GF-D8 (cell line): ENCODE results near the gene FKBP14.

Experiments used
- DNase-seq: peaks from one replicate; lab custom pipeline; 2025; lab: John Stamatoyannopoulos, UW

Gene FKBP14

GRCh38 chr7:30032310-30033125, 6.0 kb upstream of the FKBP14 start:
- no peak for DNase-seq

GRCh38 chr7:30029696-30030095, 3.2 kb upstream of the FKBP14 start:
- peak; percentile 25 for DNase-seq

GRCh38 chr7:30028749-30029635, 2.5 kb upstream of the FKBP14 start:
- DNase-seq = peak; percentile 39

GRCh38 chr7:30028216-30028748, 1.8 kb upstream of the FKBP14 start, which contains the start of gene PLEKHA8:
Gene PLEKHA8, plus strand, starts transcription at chr7:30028412. Its CDS starts 351 bp downstream, at chr7:30028763.
- peak; percentile 76 for DNase-seq

GRCh38 chr7:30027740-30028215, 1.3 kb upstream of the FKBP14 start:
- no peak for DNase-seq

- DNase-seq = peak; percentile 65
Measured at GRCh38 chr7:30027065-30027456, 559 bp upstream of the FKBP14 start.

GRCh38 chr7:30023524-30023923, 3.0 kb downstream of the FKBP14 start:
- no peak for DNase-seq

- no peak for DNase-seq
Measured at GRCh38 chr7:30022991-30023390, 3.5 kb downstream of the FKBP14 start.

GRCh38 chr7:30020535-30020934, 6.0 kb downstream of the FKBP14 start:
- DNase-seq = no peak

- no peak for DNase-seq
Measured at GRCh38 chr7:30019960-30020359, 6.5 kb downstream of the FKBP14 start.

- DNase-seq = no peak
Measured at GRCh38 chr7:30019387-30019786, 7.1 kb downstream of the FKBP14 start.

GRCh38 chr7:30018451-30018850, 8.1 kb downstream of the FKBP14 start:
- DNase-seq = no peak

GRCh38 chr7:30012757-30013156, 13.7 kb downstream of the FKBP14 start:
- DNase-seq = no peak

- DNase-seq = no peak
Measured at GRCh38 chr7:30010021-30010420, 16.5 kb downstream of the FKBP14 start.

GRCh38 chr7:30005464-30005863, 21.0 kb downstream of the FKBP14 start:
- DNase-seq = no peak

GRCh38 chr7:30003098-30003497, 23.4 kb downstream of the FKBP14 start:
- DNase-seq = no peak

- DNase-seq = no peak
Measured at GRCh38 chr7:30001998-30002397, 24.5 kb downstream of the FKBP14 start.

- no peak for DNase-seq
Measured at GRCh38 chr7:29998489-29998888, 28.0 kb downstream of the FKBP14 start.

GRCh38 chr7:29996321-29996720, 30.2 kb downstream of the FKBP14 start:
- DNase-seq = no peak

- DNase-seq = no peak
Measured at GRCh38 chr7:29995652-29996051, 30.9 kb downstream of the FKBP14 start.

- DNase-seq = no peak
Measured at GRCh38 chr7:29993140-29993539, 33.4 kb downstream of the FKBP14 start.

- no peak for DNase-seq
Measured at GRCh38 chr7:29991937-29992336, 34.6 kb downstream of the FKBP14 start.

- DNase-seq = no peak
Measured at GRCh38 chr7:29990931-29991330, 35.6 kb downstream of the FKBP14 start.
